Progenitor cell of endocrine pancreas (in vitro differentiated cells): ENCODE measurements around the gene RPS24. TPM values are rescaled to one million over a fixed set of nuclear protein-coding genes. Genes with fewer than 3 reads are reported as not detected.
"Not testable (repeated sequence)": the region's sequence is repeated elsewhere in the genome, so short reads cannot be mapped to it uniquely, and the experiment has no call there.

Source experiments
- DNase-seq: peaks from one replicate; pipeline ENCODE4 v3.0.0; 2021; ENCODE audit warnings: low spot score; ENCODE audit not compliant: unreplicated experiment
- H3K27ac Mint-ChIP-seq: 2 replicates; pipeline ENCODE4 v1.8.0; 2021; ENCODE audit warnings: mild to moderate bottlenecking, moderate library complexity, mixed read lengths
- H3K27me3 Mint-ChIP-seq: 2 replicates; pipeline ENCODE4 v1.8.0; 2021; ENCODE audit warnings: mixed read lengths
- H3K36me3 Mint-ChIP-seq: 2 replicates; pipeline ENCODE4 v1.8.0; 2022; ENCODE audit warnings: mixed read lengths; ENCODE audit not compliant: insufficient read depth
- H3K4me1 Mint-ChIP-seq: 2 replicates; pipeline ENCODE4 v1.8.0; 2021; ENCODE audit warnings: low read depth, mixed read lengths
- H3K4me3 Mint-ChIP-seq: 2 replicates; pipeline ENCODE4 v1.8.0; 2021; ENCODE audit warnings: low read depth, mild to moderate bottlenecking, moderate library complexity, mixed read lengths
- H3K9me3 Mint-ChIP-seq: 2 replicates; pipeline ENCODE4 v1.8.0; 2021; ENCODE audit warnings: low read depth, mixed read lengths
- CTCF ChIP-seq: fragments of 200-600 bp; sonication (generic); IDR thresholded peaks from one replicate; pipeline ENCODE4 v1.5.0; 2021; ENCODE audit warnings: antibody characterized with exemption, mild to moderate bottlenecking; ENCODE audit not compliant: unreplicated experiment
- total RNA-seq: library from RNA; stranded (reverse); gene quantifications from 2 replicates; pipeline ENCODE4 v1.2.1, GENCODE V29; 2021

RPS24 gene
- total RNA-seq, 1 donor from 2014 or later, result 1,431 TPM

GRCh38 chr10:78066012-78066411 is 32.3 kb downstream of the RPS24 start:
- Mint-ChIP-seq H3K36me3 (no peaks in the 10 kb centered on the region), H3K27me3 (no peaks in the 10 kb centered on the region), H3K9me3 (no peaks in the 10 kb centered on the region), H3K4me3 (no peak overlapping the region), H3K4me1 (no peaks in the 10 kb centered on the region), H3K27ac (no peak overlapping the region)
- no peak for DNase-seq
- no peak for TF ChIP-seq CTCF

GRCh38 chr10:78066728-78067430 is 33.2 kb downstream of the RPS24 start:
- no peaks in the 10 kb centered on the region for H3K4me1 Mint-ChIP-seq
- H3K9me3 Mint-ChIP-seq, result no peaks in the 10 kb centered on the region
- no peak overlapping the region for H3K4me3 Mint-ChIP-seq
- no peak for TF ChIP-seq CTCF
- no peaks in the 10 kb centered on the region for H3K27me3 Mint-ChIP-seq
- H3K36me3 Mint-ChIP-seq, result no peaks in the 10 kb centered on the region
- no peak for DNase-seq
- H3K27ac Mint-ChIP-seq, result no peak overlapping the region

GRCh38 chr10:78069151-78069550 is 35.5 kb downstream of the RPS24 start:
- Mint-ChIP-seq H3K9me3 (peaks cover 2% of the 10 kb centered on the region), H3K4me3 (no peak overlapping the region), H3K36me3 (peaks cover under 1% of the 10 kb centered on the region), H3K27me3 (no peaks in the 10 kb centered on the region), H3K27ac (no peak overlapping the region), H3K4me1 (no peaks in the 10 kb centered on the region)
- no peak for DNase-seq
- no peak for TF ChIP-seq CTCF

- not testable (repeated sequence) for H3K27ac Mint-ChIP-seq, H3K36me3 Mint-ChIP-seq, H3K9me3 Mint-ChIP-seq, H3K4me1 Mint-ChIP-seq, H3K27me3 Mint-ChIP-seq, H3K4me3 Mint-ChIP-seq, DNase-seq
Measured at GRCh38 chr10:78070064-78070463, 36.4 kb downstream of the RPS24 start.

GRCh38 chr10:78070726-78071125 is 37.1 kb downstream of the RPS24 start:
- Mint-ChIP-seq H3K4me1 (no peaks in the 10 kb centered on the region), H3K27me3 (no peaks in the 10 kb centered on the region), H3K4me3 (no peak overlapping the region), H3K9me3 (peaks cover 5% of the 10 kb centered on the region), H3K27ac (no peak overlapping the region), H3K36me3 (peaks cover 2% of the 10 kb centered on the region)
- DNase-seq, result no peak
- no peak for TF ChIP-seq CTCF

GRCh38 chr10:78071140-78071856 is 37.6 kb downstream of the RPS24 start:
- peaks cover 5% of the 10 kb centered on the region for H3K9me3 Mint-ChIP-seq
- DNase-seq, result no peak
- H3K4me1 Mint-ChIP-seq, result no peaks in the 10 kb centered on the region
- H3K36me3 Mint-ChIP-seq, result peaks cover 2% of the 10 kb centered on the region
- TF ChIP-seq CTCF, result no peak
- no peak overlapping the region for H3K4me3 Mint-ChIP-seq
- no peak overlapping the region for H3K27ac Mint-ChIP-seq
- no peaks in the 10 kb centered on the region for H3K27me3 Mint-ChIP-seq
